Measurements from ENCODE around the gene DUSP28. TPM values are rescaled to one million over a fixed set of nuclear protein-coding genes. Genes with fewer than 3 reads are reported as not detected.

DUSP28 gene
- total and polyA plus RNA-seq, 2 of the 13 experiments (the other 11 are each of a cell fraction or from before 2014, with no cell fraction given) = 5.2 to 8.6 TPM

GRCh38 chr2:240560480-240561324, 545 bp downstream of the DUSP28 start (continued):
- TF ChIP-seq ZNF431 (CRISPR knock-in tag; IDR thresholded peaks at IDR 0.05; ENCODE audit: borderline replicate concordance, low read depth) (peak; percentile 80; the same call in 1 of the 2 replicates), BCL6 (CRISPR knock-in tag; IDR thresholded peaks at IDR 0.05) (no peak), FOXM1 (CRISPR knock-in tag; IDR thresholded peaks at IDR 0.05) (peak; percentile 63; the same call in 1 of the 2 replicates), PATZ1 (CRISPR knock-in tag; IDR thresholded peaks at IDR 0.05) (no peak; the same call in none of the 2 replicates), SIX4 (CRISPR knock-in tag; IDR thresholded peaks at IDR 0.05) (no peak), SP4 (CRISPR knock-in tag; IDR thresholded peaks at IDR 0.05) (peak; percentile 100), GLI4 (CRISPR knock-in tag; IDR thresholded peaks at IDR 0.05; ENCODE audit: borderline replicate concordance) (peak; percentile 87; the same call in 1 of the 2 replicates), KMT2A (CRISPR knock-in tag; IDR thresholded peaks at IDR 0.05) (peak; percentile 88), ZEB1 (IDR thresholded peaks at IDR 0.05; ENCODE audit: insufficient replicate concordance, low read depth) (no peak), ETV6 (CRISPR knock-in tag; conservative IDR thresholded peaks at IDR 0.05) (no peak; the same call in 1 of the 2 replicates), ZNF383 (CRISPR knock-in tag; IDR thresholded peaks at IDR 0.05; ENCODE audit: borderline replicate concordance) (no peak), HOXA5 (CRISPR knock-in tag; IDR thresholded peaks at IDR 0.05) (peak; percentile 20; the same call in 1 of the 2 replicates)
- TF ChIP-seq, protein P1, sequence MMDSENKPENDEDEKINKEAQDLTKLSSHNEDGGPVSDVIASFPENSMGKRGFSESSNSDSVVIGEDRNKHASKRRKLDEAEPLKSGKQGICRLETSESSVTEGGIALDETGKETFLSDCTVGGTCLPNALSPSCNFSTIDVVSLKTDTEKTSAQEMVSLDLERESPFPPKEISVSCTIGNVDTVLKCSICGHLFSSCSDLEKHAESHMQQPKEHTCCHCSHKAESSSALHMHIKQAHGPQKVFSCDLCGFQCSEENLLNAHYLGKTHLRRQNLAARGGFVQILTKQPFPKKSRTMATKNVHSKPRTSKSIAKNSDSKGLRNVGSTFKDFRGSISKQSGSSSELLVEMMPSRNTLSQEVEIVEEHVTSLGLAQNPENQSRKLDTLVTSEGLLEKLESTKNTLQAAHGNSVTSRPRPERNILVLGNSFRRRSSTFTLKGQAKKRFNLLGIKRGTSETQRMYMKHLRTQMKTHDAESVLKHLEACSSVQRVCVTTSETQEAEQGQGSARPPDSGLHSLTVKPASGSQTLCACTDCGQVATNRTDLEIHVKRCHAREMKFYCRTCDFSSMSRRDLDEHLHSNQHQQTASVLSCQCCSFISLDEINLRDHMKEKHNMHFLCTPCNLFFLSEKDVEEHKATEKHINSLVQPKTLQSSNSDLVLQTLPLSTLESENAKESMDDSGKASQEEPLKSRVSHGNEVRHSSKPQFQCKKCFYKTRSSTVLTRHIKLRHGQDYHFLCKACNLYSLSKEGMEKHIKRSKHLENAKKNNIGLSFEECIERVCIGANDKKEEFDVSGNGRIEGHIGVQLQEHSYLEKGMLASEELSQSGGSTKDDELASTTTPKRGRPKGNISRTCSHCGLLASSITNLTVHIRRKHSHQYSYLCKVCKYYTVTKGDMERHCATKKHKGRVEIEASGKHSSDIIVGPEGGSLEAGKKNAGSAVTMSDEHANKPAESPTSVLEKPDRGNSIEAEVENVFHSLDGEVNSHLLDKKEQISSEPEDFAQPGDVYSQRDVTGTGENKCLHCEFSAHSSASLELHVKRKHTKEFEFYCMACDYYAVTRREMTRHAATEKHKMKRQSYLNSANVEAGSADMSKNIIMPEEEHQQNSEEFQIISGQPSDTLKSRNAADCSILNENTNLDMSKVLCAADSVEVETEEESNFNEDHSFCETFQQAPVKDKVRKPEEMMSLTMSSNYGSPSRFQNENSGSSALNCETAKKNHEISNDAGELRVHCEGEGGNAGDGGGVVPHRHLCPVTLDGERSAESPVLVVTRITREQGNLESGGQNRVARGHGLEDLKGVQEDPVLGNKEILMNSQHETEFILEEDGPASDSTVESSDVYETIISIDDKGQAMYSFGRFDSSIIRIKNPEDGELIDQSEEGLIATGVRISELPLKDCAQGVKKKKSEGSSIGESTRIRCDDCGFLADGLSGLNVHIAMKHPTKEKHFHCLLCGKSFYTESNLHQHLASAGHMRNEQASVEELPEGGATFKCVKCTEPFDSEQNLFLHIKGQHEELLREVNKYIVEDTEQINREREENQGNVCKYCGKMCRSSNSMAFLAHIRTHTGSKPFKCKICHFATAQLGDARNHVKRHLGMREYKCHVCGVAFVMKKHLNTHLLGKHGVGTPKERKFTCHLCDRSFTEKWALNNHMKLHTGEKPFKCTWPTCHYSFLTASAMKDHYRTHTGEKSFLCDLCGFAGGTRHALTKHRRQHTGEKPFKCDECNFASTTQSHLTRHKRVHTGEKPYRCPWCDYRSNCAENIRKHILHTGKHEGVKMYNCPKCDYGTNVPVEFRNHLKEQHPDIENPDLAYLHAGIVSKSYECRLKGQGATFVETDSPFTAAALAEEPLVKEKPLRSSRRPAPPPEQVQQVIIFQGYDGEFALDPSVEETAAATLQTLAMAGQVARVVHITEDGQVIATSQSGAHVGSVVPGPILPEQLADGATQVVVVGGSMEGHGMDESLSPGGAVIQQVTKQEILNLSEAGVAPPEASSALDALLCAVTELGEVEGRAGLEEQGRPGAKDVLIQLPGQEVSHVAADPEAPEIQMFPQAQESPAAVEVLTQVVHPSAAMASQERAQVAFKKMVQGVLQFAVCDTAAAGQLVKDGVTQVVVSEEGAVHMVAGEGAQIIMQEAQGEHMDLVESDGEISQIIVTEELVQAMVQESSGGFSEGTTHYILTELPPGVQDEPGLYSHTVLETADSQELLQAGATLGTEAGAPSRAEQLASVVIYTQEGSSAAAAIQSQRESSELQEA (CRISPR knock-in tag; IDR thresholded peaks at IDR 0.05; ENCODE audit: not compliant biosample characterization) = peak; percentile 85
- TF ChIP-seq, protein P2, sequence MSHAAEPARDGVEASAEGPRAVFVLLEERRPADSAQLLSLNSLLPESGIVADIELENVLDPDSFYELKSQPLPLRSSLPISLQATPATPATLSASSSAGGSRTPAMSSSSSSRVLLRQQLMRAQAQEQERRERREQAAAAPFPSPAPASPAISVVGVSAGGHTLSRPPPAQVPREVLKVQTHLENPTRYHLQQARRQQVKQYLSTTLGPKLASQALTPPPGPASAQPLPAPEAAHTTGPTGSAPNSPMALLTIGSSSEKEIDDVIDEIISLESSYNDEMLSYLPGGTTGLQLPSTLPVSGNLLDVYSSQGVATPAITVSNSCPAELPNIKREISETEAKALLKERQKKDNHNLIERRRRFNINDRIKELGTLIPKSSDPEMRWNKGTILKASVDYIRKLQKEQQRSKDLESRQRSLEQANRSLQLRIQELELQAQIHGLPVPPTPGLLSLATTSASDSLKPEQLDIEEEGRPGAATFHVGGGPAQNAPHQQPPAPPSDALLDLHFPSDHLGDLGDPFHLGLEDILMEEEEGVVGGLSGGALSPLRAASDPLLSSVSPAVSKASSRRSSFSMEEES (CRISPR knock-in tag; IDR thresholded peaks at IDR 0.05) = no peak; the same call in 1 of the 2 replicates
